Measurements from ENCODE around the gene HCRTR1. TPM values are rescaled to one million over a fixed set of nuclear protein-coding genes. Genes with fewer than 3 reads are reported as not detected.

HCRTR1 gene
- total RNA-seq, 6 experiments from 2014 or later: not detected

GRCh38 chr1:31661856-31662255 is 44.4 kb downstream of the HCRTR1 start:
- Histone ChIP-seq H3K4me1 (no peaks in the 10 kb centered on the region), H3K4me3 (no peak overlapping the region), H3K27me3 (no peaks in the 10 kb centered on the region), H3K9me3 (no peaks in the 10 kb centered on the region), H3K27ac (no peak overlapping the region), H3K36me3 (no peaks in the 10 kb centered on the region)
- TF ChIP-seq POLR2A (IDR thresholded peaks at IDR 0.05): no peak
- no peak for TF ChIP-seq CTCF (IDR thresholded peaks at IDR 0.05)
- intact Hi-C loops (cut with DNase I): loop anchor here (2.0 to 10.0 kb wide), 3 partner anchors 53 to 130 kb away; no protein-coding TSS in a partner anchor
- ATAC-seq (no peak), DNase-seq (no peak)
- WGBS (ENCODE audit: insufficient coverage, low coverage, low lambda C conversion rate, missing lambda C conversion rate): 49% methylated on average over 2 of the region's 6 CpGs

GRCh38 chr1:31662463-31662862 is 45.0 kb downstream of the HCRTR1 start:
- Histone ChIP-seq H3K27ac (no peak overlapping the region), H3K4me3 (no peak overlapping the region), H3K27me3 (no peaks in the 10 kb centered on the region), H3K4me1 (no peaks in the 10 kb centered on the region), H3K9me3 (no peaks in the 10 kb centered on the region), H3K36me3 (no peaks in the 10 kb centered on the region)
- ATAC-seq: no peak
- DNase-seq: no peak
- intact Hi-C loops (cut with DNase I): loop anchor here in 1 of 2 donors (5.0 to 10.0 kb wide), 2 partner anchors 52 to 130 kb away; no protein-coding TSS in a partner anchor
- TF ChIP-seq CTCF (IDR thresholded peaks at IDR 0.05): no peak
- no peak for TF ChIP-seq POLR2A (IDR thresholded peaks at IDR 0.05)
- 94% methylated on average over 3 of the region's 12 CpGs for WGBS (ENCODE audit: insufficient coverage, low coverage, low lambda C conversion rate, missing lambda C conversion rate)

GRCh38 chr1:31663622-31664452 is 46.3 kb downstream of the HCRTR1 start:
- peak in 2 of 3 donors; percentile 51 to 60 for DNase-seq
- no peaks in the 10 kb centered on the region for H3K36me3 ChIP-seq
- H3K27ac ChIP-seq: no peak overlapping the region
- no peaks in the 10 kb centered on the region for H3K9me3 ChIP-seq
- intact Hi-C loops (cut with DNase I): loop anchor here in 1 of 2 donors (5.0 to 10.0 kb wide), 2 partner anchors 51 to 128 kb away; no protein-coding TSS in a partner anchor
- peak; percentile 80 to 97 (median 83) for TF ChIP-seq CTCF (IDR thresholded peaks at IDR 0.05)
- no peak for TF ChIP-seq POLR2A (IDR thresholded peaks at IDR 0.05)
- 20% methylated on average over 7 of the region's 9 CpGs for WGBS (ENCODE audit: insufficient coverage, low coverage, low lambda C conversion rate, missing lambda C conversion rate)
- no peaks in the 10 kb centered on the region for H3K27me3 ChIP-seq
- H3K4me1 ChIP-seq: no peaks in the 10 kb centered on the region
- H3K4me3 ChIP-seq: no peak overlapping the region
- ATAC-seq: peak; percentile 68 to 87 (median 84)

- Histone ChIP-seq H3K27ac (no peak overlapping the region), H3K9me3 (no peaks in the 10 kb centered on the region), H3K4me3 (no peak overlapping the region), H3K4me1 (no peaks in the 10 kb centered on the region), H3K27me3 (no peaks in the 10 kb centered on the region), H3K36me3 (no peaks in the 10 kb centered on the region)
- DNase-seq: no peak
- no CpG with 5 or more reads among the region's 9 CpGs for WGBS (ENCODE audit: insufficient coverage, low coverage, low lambda C conversion rate, missing lambda C conversion rate)
- intact Hi-C loops (cut with DNase I): loop anchor here in 1 of 2 donors (5.0 to 10.0 kb wide), 2 partner anchors 50 to 128 kb away; no protein-coding TSS in a partner anchor
- no peak for ATAC-seq
- TF ChIP-seq CTCF (IDR thresholded peaks at IDR 0.05) (no peak), POLR2A (IDR thresholded peaks at IDR 0.05) (no peak)
These were observed 47.0 kb downstream of the HCRTR1 start for GRCh38 chr1:31664528-31664927.

Data from right lobe of liver (tissue), 6 donors.